HG03045 (cell line): ENCODE data around the gene HSPB7.
"Not testable (repeated sequence)": the region's sequence is repeated elsewhere in the genome, so short reads cannot be mapped to it uniquely, and the experiment has no call there.

Source experiments
- ATAC-seq: cut with Tn5 transposase; IDR thresholded peaks from one replicate; pipeline ENCODE4 v1.9.1; 2021; ENCODE audit warnings: mild to moderate bottlenecking, moderate library complexity; ENCODE audit not compliant: unreplicated experiment

HSPB7 gene

DNA sequence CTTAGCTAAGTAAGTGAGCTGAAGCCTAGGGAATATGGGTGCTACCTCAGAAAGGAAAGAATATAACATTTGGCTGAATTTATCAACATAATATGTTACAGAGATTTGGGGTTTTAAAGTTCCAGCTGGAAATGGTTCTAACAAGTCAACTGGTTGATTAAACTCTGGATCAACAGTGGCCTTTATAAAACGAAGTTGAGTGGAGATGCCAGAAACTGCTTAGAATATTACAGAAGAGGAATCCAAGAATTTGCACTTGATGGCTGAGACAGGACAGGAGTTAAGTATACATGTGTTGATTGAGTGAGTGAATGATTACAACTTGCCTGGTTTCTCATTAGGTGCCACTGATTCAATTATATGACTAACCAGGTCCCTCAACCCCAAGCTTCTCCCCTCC is 34.6 kb downstream of the HSPB7 start:
- no peak for ATAC-seq

DNA sequence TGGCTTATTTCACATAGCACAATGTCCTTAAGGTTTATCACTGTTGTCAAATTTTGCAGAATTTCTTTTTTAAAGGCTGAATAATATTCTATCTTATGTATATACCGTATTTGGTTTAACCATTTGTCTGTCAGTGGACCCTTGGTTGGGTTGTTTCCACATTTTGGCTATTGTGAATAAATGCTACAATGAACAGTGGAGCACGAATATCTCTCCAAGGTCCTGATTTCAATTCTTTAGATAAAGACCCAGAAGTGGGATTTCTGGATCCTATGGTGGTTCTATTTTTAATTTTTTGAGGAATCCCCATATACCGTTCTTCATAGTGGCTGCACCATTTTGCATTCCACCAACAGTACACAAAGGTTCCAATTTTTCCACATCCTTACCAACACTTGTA is 36.2 kb downstream of the HSPB7 start:
- ATAC-seq: no peak

DNA sequence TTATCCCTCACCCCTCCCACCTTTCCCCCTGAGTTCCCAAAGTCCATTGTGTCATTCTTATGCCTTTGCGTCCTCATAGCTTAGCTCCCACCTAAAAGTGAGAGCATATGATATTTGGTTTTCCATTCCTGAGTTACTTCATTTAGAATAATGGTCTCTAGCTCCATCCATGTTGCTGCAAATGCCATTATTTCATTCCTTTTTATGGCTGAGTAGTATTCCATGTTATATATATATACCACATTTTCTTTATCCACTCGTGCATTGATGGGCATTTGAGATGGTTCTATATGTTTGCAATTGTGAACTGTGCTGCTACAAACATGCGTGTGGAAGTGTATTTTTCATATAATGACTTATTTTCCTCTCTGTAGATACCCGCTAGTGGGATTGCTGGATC is 39.9 kb downstream of the HSPB7 start:
- ATAC-seq: not testable (repeated sequence)

DNA sequence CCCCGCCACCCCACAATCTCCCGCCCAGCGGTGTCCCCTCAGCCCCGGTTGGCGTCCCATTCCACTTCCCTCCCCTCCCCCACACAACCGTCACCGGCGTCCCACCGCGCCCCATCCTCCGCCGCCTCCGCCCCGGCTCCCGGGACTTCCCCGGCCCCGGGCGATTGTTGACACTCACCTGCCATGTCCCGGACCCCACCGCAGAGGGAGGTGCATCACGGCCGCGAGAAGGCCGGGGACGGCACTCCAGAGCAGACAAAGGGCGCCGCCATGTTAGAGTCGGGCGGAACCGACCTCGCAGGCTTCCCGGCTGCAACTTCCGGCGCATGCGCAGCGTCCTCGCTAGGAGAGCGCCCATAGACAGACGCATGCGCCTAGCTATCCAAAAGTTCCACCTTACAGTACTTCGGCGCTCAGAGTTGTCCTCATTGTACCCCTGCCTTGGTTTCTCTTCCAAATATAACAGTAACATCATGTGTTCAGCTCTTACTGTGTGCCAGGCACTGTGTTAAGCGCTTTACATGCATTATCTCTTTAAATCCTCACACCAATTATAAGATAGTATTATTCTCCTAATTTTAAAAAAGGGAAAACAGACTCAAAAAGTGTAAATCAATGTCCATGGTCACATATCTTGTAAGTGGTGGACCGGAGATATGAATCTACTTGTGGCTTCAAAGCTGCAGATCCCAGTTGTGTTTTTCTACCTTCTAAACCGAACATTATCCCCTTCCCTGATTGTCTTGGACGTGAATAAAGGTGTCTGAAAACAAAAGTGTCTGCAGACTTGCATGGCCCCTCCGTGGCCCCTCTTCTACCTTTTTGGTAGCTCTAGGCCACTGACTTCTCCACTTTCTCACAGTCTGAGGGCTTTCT is 41.8 kb downstream of the HSPB7 start, which contains the start of gene ZBTB17:
Gene ZBTB17 (minus strand): TSS at position 297 of the 876 bp plus-strand sequence. CDS start 27,606 bp downstream, outside the sequence.
- ATAC-seq: peak; percentile 71

DNA sequence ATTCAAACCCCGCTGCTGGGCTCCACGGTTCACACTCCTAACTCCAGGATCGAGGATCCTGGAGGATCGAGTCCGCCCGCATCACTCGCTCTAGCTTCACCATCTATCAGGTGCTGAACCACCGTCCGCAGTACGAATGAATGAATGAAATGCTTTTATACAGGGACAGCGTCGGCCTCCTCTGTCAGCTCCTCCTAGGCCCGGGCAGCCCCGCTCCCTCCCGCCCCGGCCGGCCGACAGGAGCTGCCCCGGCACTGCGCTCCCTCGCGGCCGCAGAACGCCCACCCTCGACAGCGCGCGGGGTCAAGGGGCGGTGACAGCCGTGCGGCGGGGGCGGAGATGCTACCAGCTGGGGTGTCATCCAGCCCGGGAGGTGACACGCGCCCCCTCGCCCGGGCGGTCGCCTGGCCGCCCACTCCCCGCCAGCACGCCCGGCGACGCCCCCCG is 42.5 kb downstream of the HSPB7 start:
- ATAC-seq: peak; percentile 58

DNA sequence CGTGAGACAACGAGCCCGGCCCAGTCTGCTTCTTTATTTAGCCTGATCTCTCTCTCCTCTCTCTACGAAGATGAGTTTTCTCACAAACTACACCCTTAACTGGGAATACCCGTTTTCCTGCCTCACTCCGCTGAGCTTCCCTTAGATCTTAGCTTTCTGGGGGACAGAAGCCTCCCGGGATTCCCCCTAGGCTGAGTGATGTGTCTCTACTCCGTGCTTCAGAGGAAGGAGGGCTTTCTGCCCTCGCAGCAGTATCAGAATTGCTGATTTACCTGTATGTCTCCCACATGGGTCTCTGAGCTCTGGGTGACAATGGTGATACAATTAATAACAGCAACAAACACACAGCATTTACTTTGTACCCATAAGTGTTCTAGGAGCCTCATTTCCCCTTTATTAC is 43.0 kb downstream of the HSPB7 start:
- peak; percentile 35 for ATAC-seq

DNA sequence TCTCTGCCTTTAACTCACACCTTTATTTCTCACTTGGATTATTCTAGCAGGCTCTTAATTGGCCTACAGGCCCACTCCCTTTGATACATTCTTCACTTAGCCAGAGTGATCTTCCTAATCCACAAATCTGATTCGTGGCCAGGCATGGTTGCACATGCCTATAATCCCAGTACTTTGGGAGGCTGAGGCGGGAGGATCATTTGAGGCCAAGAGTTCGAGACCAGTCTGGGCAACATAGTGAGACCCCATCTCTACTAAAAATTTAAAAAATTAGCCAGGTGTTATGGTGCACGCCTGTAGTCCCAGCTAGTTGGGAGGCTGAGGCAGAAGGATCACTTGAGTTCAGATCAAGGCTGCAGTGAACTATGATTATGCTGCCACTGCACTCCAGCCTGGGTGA is 44.1 kb downstream of the HSPB7 start:
- no peak for ATAC-seq

DNA sequence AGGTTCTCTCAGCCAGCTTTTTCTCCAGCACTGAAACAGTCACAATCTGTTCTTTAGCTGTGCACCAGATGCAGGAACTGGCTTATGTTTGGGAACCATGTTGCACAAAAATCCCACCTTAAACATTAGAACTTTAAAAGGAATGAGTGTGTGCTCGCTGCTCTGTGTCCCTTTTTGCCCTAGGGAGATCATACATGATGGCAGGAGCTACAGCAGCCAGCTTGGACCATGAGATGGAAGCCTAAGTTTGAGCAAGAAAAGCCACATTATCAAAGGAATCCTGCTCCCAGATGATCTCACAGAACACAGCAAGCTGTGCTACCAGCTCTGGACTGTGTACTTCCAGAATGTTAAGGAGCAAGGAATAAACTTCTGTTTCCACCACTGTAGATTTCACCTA is 45.4 kb downstream of the HSPB7 start:
- ATAC-seq: no peak

DNA sequence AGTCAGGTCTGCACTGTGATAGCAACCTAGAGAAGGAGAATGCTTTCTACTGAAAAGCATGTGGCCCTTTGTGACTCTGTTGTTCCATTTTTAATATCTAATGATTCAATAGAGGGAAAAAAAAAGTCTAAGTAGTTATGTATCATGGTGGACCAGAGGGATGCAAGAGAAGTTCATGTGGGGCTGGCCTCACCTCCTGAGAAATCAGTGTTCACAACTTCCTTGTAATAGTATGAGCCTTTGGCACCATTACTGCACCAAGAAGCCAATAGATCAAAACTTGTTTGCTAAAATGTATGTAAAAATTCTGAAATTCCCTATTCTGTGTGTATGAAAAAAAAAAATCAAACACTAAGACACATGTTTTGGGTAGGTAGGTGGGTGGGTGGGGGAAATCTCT is 46.9 kb downstream of the HSPB7 start:
- no peak for ATAC-seq

DNA sequence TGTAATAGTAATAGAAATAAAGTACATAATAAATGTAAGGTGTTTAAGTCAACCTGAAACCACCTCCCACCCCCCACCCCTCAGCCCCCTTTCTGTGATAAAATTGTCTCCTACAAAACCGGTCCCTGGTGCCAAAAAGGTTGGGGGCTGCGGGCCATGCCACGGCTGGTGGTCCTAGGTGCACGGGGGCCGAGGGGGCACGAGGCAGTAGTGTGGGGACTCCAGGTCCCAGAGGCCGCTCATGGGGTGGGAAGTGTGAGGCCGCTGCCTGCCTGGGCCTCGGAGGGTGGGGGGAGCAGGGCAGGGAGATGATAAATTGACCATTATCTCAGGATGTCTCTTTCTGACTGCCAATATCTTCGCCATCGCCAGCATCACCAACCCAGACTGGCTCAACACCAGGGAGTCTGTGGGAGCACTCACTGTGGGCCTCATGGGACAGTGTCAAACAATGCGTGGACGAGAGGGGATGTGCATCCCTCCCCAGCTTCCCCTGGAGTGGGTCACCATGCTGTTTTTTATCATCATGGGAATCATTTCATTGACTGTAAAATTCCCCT is 48.4 kb downstream of the HSPB7 start:
- ATAC-seq: no peak

DNA sequence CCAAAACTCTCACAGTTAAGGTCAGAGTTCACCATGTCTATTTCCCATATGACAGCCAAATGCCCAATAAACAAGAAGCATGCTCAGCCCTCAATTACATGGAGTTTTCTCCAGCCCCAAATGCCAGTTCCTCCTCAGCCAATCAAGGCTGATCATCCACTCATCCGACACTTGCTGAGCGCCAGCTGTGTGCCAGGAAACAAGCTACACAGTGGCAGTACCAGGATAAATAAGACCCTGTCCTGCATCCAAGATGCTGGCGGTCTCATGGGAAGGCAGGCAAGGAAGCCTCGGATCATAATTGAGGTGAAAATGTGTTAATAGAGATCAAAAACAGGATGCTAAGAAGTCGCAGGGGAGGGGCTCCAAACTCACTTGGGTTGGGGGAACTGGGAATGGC is 49.7 kb downstream of the HSPB7 start:
- ATAC-seq: no peak

DNA sequence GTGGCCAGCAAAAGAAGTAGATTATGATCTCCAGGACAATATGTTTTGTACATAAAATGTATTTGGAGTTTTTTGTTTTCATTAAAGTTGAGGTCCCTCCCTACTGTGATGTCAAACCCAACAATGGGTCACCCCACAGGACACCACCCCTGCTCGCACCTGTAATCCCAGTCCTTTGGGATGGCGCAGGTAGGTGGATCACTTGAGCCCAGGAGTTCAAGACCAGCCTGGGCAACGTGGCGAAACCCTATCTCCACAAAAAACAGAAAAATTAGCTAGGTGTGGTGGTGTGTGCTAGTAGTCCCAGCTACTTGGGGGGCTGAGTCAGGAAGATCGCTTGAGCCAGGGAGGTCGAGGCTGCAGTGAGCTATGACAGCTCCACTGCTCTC is 50.9 kb downstream of the HSPB7 start:
- ATAC-seq: no peak

DNA sequence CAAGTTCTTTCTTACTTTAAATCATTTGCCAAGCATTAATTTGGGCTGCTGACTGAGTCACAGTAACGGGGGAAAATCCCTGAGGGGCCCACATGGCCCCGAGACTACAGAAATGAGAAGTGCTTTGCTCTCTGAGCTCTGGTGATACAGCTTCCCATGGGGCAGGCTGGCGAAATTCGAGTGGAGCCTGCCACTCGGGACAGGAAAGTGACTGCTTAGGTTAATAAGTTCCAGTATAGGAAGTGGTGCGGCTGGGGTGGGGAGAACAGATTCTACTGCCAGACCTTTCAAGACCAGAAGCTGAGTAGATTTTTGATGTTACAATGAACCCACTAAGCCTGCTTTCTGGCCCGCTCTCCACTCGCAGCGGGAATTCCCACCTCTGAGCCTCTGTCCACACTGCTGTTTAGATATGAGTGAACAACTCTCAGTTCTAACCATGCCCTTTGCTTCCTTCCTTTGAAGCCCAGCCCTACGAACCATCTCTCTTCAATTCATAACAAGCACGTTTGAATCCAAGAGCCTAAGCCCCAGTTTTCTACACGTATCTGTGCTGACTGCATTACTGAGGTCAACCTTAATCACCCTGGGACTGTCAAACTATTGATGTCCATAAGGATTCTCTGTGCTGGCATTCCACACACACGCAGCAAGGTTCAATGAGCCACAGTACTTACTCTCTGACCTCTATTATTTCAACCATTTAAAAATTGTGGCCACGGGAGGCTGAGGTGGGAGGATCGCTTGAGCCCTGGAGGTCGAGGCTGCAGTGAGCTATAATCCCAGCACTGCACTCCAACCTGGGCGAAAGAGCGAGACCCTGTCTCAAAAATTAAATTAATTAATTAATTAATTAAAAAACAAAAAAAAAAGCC is 51.5 kb downstream of the HSPB7 start:
- peak; percentile 67 for ATAC-seq

DNA sequence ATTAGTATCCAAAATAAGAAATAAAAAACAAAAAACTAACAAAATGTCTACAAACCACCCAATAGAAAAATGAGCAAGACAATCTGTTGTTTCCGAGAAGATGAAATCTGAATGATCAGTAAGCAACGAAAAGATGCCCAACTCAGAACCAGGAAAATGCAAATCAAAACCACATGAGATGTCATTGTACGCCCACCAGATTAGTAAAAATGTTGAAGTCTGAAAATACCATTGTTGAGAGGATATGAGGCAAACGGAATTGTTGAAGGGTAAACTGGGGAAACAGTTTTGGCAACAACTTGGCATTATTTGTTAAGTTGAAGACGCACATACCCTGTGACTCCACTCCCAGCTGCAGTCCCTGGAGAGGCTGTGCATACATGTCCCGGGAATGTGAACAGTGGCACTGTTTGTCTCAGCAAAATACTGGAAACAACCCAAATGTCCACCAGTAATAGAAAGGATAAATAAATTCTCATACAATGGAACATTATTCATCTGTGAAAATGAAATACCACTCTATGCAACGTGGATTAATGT is 52.5 kb downstream of the HSPB7 start:
- ATAC-seq: no peak
